HG03469 (cell line): ENCODE results near the gene RALGDS.

Source experiments
- ATAC-seq: cut with Tn5 transposase; IDR thresholded peaks from one replicate; pipeline ENCODE4 v1.9.1; 2021; ENCODE audit warnings: mild to moderate bottlenecking, moderate library complexity, moderate number of reproducible peaks; ENCODE audit not compliant: unreplicated experiment

Gene RALGDS

GRCh38 chr9:133151601-133152525, 30.8 kb upstream of the RALGDS start:
- ATAC-seq, result no peak

- ATAC-seq, result no peak
Measured at GRCh38 chr9:133151041-133151440, 30.0 kb upstream of the RALGDS start.

GRCh38 chr9:133149130-133150015, 28.3 kb upstream of the RALGDS start:
- ATAC-seq, result peak; percentile 38

DNA sequence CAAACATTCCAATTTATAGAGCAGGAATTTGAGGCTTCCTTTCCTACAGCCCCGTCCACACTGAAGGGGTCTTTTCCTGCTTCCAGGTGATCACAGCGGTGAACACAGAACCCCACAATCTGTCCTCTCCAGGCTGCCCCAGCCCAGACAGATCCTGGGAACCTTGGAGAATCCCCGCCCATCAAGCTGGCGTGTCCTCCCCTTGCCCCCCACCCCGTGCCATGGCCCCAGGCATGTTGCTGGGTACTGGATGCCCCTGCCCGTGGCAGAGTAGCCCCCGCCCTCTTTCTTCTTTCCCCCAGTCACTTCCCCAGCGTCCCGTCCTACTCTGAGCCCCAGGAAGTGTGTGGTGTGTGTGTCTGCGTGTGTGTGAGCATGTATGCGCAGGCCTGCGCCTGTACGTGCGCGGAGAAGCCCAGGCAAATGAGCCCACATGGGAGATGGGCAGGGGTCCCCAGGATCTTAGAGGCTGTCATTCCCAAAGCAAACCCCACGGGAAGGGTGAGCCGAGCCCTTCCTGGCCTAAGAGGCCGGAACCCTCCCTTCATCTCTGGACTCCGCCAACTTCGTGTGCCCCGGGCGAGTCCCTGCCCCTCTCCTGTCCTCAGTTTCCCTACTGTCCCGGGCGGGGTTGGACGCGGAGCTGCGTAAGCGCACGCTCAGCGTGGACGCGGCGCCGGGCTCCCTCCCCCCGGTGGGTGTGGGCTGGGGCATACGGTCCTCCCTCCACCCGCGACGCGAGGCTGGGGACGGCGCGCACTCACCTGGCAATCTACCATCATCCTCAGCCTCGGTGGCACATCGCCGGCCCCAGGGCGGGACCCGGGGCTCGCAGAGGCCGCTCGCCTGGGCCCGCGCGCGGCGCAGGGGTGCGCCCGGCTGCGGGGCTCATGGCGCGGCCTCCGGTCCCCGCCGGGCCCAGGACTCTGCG, 27.4 kb upstream of the RALGDS start:
- ATAC-seq, result no peak

- ATAC-seq, result no peak
Measured at GRCh38 chr9:133147412-133148198, 26.6 kb upstream of the RALGDS start.

DNA sequence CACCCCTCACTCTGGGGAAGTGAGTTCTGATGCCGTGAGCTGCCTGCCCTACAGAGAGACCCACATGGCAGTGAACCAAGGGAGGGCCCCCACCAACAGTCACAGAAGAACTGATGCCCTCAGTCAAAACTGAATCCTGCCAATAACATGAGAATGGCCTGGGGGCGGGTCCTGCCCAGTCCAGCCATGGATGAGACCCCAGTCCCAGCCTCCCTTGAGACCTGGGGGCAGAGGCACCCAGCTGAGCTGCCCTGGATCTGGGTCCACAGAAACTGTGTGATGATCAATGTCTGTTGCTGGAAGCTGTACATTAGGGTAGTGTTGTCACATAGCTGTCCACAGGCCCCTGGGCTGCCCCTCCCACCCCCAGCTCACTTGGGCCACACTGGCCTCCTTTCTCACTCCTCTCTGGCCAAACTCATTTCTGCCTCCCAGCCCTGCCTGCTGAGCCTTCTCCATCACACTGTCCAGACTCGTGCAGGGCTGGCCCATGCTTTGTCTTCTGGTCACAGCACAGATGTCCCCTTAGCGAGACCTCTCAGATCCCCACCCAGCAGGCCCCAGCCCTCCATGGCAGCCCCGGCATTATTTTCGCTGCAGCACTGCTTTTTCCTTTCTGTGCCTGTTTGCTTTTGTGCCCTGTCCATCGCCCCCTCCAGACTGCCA, 25.8 kb upstream of the RALGDS start:
- no peak for ATAC-seq

DNA sequence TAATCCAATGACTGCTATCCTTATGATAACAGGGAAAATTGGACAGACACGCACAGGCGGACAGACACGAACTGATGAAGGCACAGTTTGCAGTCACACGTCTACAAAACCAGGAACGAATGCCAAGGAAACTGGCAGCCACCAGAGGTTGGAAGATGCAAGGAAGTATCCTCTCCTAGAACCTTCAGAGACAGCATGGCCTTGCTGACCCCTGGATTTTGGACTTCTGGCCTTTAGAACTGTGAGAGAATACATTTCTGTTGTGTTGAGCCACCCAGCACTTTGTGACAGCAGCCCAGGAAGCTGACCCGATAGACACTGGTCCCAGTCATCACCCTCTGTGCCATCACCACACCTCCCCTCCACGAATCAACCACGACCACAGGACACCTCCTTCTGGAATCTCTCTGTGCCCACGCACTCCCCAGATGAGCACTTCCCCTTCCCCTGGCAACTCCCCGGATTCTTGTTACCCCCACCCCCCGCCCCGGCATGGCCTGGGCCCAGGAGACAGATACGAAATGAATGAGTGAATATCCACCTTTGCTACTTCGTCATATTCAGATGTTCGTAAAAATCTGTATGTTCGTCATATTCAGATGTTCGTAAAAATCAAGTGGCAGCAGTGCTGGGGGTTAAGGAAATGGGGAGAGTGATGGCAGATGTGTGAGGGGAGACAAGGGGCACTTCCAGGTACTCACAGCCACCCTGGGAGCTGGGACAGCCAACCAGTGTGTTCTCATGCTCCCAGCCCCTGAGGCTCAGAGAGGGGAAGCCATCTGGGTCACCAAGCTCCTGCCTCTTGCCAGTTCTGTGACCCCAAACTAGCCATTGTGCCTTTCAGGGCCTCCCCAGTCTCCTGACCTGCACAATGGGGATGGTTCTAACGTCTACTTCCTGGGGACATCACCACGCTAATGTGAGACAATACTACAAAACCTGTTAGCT, 24.1 kb upstream of the RALGDS start:
- ATAC-seq, result no peak

GRCh38 chr9:133144142-133144903, 23.3 kb upstream of the RALGDS start:
- ATAC-seq, result no peak

DNA sequence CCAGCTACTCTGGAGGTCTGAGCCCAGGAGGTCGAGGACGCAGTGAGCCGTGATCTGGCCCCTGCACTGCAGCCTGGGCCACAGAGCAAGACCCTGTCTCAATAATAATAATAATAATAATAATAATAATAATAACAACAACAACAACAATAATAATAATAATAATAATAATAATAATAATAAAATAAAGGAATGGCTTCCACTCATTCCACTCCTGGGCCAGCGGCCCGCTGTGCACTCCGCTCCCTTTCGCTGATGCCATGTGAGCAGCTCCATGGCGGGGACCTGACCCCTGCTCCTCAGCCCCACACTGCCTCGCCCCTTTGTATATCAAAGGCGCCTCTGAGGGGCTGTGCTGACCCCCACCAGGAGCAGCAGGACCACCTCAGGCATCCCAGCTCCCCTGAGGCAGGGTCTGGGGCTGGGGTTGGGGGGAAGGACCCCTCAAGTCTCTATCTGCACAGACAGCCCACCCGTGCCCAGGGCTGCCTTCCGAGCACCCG, 22.6 kb upstream of the RALGDS start:
- no peak for ATAC-seq

- no peak for ATAC-seq
Measured at GRCh38 chr9:133142684-133143622, 21.9 kb upstream of the RALGDS start.

DNA sequence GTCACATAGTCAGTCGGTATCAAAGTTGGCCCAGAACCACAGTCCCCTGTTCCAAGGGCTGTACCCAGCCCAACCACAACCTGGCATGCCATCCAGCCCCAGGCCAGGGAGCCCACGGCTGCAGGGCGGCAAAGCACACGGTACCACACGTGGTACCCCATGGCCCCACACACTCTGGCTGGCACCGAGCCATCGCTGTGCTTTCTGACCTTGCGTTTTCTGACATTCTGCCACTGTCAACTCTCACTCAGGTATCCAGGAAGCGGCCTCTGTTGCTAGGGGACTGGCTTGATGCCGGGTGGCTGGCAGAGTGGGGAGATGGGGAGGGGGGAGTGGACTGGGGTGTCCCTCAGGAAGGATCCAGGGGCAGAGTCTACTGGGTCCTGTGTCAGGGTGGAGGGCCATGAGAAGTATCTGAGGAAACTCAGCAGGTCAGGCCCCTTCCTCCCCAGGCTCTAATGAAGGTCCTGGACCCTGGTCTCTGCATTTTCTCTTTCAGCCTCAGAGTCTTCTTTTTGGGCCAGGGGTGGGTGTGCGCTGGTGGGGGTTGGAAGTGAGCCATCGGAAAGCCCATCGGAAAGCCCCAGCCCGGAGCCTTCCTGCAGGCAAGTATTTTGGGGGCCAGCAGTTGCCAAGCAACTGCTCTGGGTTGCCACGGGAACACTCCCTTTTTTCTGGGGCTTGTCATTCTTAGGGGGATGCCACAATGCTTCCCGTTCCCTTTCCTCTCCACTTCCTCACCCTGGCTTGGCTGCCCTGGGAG, 21.0 kb upstream of the RALGDS start:
- no peak for ATAC-seq

DNA sequence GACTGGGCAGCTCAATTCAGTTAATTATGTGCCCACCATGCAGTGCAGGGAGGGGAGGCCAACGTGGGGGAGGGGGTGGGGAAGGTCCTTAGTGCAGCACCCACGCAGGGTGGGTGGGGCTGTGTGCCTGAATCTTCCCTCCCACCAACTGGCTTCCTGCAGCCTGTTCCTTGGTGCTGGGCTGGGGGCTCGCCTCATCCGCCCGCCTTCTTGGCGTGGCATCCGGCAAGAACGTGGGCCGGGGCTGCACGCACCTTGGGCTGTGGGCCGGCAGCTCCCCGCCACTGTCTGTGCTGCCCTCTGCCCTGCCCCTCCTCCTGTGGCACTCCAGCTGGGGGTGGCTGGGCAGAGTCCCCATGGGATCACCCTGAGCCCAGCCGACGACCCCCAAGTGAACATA, 19.6 kb upstream of the RALGDS start:
- ATAC-seq, result no peak

DNA sequence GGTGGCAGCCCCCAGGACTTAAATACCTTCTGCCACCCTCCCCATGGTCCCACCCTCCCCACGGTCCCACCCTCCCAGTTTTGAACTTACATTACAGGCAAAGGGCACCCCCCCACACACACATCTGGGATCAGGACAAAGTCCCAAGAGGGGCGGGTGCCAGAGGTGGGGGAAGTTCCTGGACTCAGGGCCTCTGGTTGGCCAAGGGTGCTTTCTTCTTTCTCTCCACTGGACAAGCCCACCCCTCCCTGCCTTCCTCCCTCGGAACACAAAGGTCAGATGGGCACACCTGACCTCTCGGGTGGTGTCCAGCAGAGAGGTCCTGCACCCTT, 19.1 kb upstream of the RALGDS start:
- no peak for ATAC-seq

- no peak for ATAC-seq
Measured at GRCh38 chr9:133139246-133140173, 18.5 kb upstream of the RALGDS start.
